ENCODE measurements around the gene CHKB.
"Not testable (repeated sequence)": the region's sequence is repeated elsewhere in the genome, so short reads cannot be mapped to it uniquely, and the experiment has no call there.

CHKB gene

GRCh38 chr22:50612168-50612527, 29.5 kb upstream of the CHKB start:
- no peak for DNase-seq (ENCODE audit: low spot score)

GRCh38 chr22:50611341-50612060, 28.9 kb upstream of the CHKB start:
- DNase-seq (ENCODE audit: low spot score), result no peak

GRCh38 chr22:50610581-50610980, 27.9 kb upstream of the CHKB start:
- no peak for DNase-seq (ENCODE audit: low spot score)

- DNase-seq (ENCODE audit: low spot score), result no peak
Observed at GRCh38 chr22:50610041-50610451, 27.4 kb upstream of the CHKB start.

GRCh38 chr22:50609599-50609998, 26.9 kb upstream of the CHKB start:
- no peak for DNase-seq (ENCODE audit: low spot score)

- DNase-seq (ENCODE audit: low spot score), result no peak
Observed at GRCh38 chr22:50608996-50609395, 26.3 kb upstream of the CHKB start.

- not testable (repeated sequence) for DNase-seq (ENCODE audit: low spot score)
Observed at GRCh38 chr22:50608058-50608840, 25.6 kb upstream of the CHKB start.

- DNase-seq (ENCODE audit: low spot score), result no peak
Observed at GRCh38 chr22:50607659-50608020, 25.0 kb upstream of the CHKB start.

- DNase-seq (ENCODE audit: low spot score), result no peak
Observed at GRCh38 chr22:50606946-50607658, 24.5 kb upstream of the CHKB start.

GRCh38 chr22:50606165-50606945, 23.7 kb upstream of the CHKB start:
- DNase-seq (ENCODE audit: low spot score), result no peak

GRCh38 chr22:50605613-50606074, 23.0 kb upstream of the CHKB start:
- DNase-seq (ENCODE audit: low spot score), result no peak

- DNase-seq (ENCODE audit: low spot score), result no peak
Observed at GRCh38 chr22:50605002-50605612, 22.5 kb upstream of the CHKB start.

GRCh38 chr22:50604256-50605001, 21.8 kb upstream of the CHKB start:
- no peak for DNase-seq (ENCODE audit: low spot score)

GRCh38 chr22:50603511-50604255, 21.0 kb upstream of the CHKB start:
- DNase-seq (ENCODE audit: low spot score), result no peak

- no peak for DNase-seq (ENCODE audit: low spot score)
Observed at GRCh38 chr22:50602338-50602700, 19.7 kb upstream of the CHKB start.

GRCh38 chr22:50601669-50602337, 19.2 kb upstream of the CHKB start:
- no peak for DNase-seq (ENCODE audit: low spot score)

GRCh38 chr22:50600967-50601668, 18.5 kb upstream of the CHKB start:
- DNase-seq (ENCODE audit: low spot score), result no peak

- no peak for DNase-seq (ENCODE audit: low spot score)
Observed at GRCh38 chr22:50600538-50600937, 17.9 kb upstream of the CHKB start, which contains the start of gene MAPK8IP2. MAPK8IP2 (plus strand) TSS chr22:50600793; CDS start chr22:50600819, 26 bp downstream.
